CD8-positive, alpha-beta memory T cell (primary cell): ENCODE results near the gene IRF6. TPM values are rescaled to one million over a fixed set of nuclear protein-coding genes. Genes with fewer than 3 reads are reported as not detected.

Experiments used
- CTCF ChIA-PET: fragments of 350-600 bp; sonication (Branson Sonifier 250); formaldehyde crosslinking; loops from one replicate; lab custom pipeline; 2021; ENCODE audit warnings: antibody characterized with exemption; lab: Charles Lee
- POLR2A ChIA-PET: fragments of 350-600 bp; sonication (Branson Sonifier 250); formaldehyde crosslinking; loops from one replicate; lab custom pipeline; 2021; ENCODE audit warnings: antibody characterized with exemption; lab: Charles Lee
- DNase-seq, 5 donors: peaks; one replicate each; pipeline versions ENCODE4 v3.0.0 to v3.0.0-alpha.2; 2020 to 2022; ENCODE audit warnings: mixed read lengths in 1 of 5
- H3K27ac ChIP-seq: one replicate; pipeline ENCODE4 v1.7.0; 2013; ENCODE audit warnings: low read depth, mild to moderate bottlenecking, low read length, moderate library complexity
- H3K27me3 ChIP-seq: 2 replicates; pipeline ENCODE4 v1.7.0; 2013; ENCODE audit warnings: low read length, mild to moderate bottlenecking; ENCODE audit not compliant: insufficient read depth, poor library complexity, severe bottlenecking
- H3K36me3 ChIP-seq: 2 replicates; pipeline ENCODE4 v1.7.0; 2013; ENCODE audit warnings: mild to moderate bottlenecking, low read length, moderate library complexity; ENCODE audit not compliant: insufficient read depth
- H3K4me1 ChIP-seq: 2 replicates; pipeline ENCODE4 v1.7.0; 2013; ENCODE audit warnings: mild to moderate bottlenecking, low read length, moderate library complexity; ENCODE audit not compliant: insufficient read depth
- H3K4me3 ChIP-seq: 2 replicates; pipeline ENCODE4 v1.7.0; 2013; ENCODE audit warnings: mild to moderate bottlenecking, low read length
- H3K9me3 ChIP-seq: 2 replicates; pipeline ENCODE4 v1.7.0; 2013; ENCODE audit warnings: mild to moderate bottlenecking, low read length
- H3K27ac Mint-ChIP-seq, 8 donors: one replicate each; pipeline ENCODE4 v1.8.0; 2020 to 2021; ENCODE audit warnings: mixed read lengths in 8 of 8, mild to moderate bottlenecking in 6 of 8, inconsistent platforms in 3 of 8, moderate library complexity in 3 of 8
- H3K27me3 Mint-ChIP-seq, 2 donors: one replicate each; pipeline ENCODE4 v1.8.0; 2020 to 2021; ENCODE audit warnings: mixed read lengths in 2 of 2, mild to moderate bottlenecking in 1 of 2, moderate library complexity in 1 of 2
- H3K36me3 Mint-ChIP-seq, 3 donors: one replicate each; pipeline ENCODE4 v1.8.0; 2020 to 2021; ENCODE audit warnings: mixed read lengths in 3 of 3, inconsistent platforms in 1 of 3, mild to moderate bottlenecking in 1 of 3
- H3K4me1 Mint-ChIP-seq, 3 donors: one replicate each; pipeline ENCODE4 v1.8.0; 2020 to 2021; ENCODE audit warnings: mixed read lengths in 3 of 3, inconsistent platforms in 1 of 3, mild to moderate bottlenecking in 1 of 3
- H3K4me3 Mint-ChIP-seq, 7 donors: one replicate each; pipeline ENCODE4 v1.8.0; 2020 to 2021; ENCODE audit warnings: mixed read lengths in 7 of 7, mild to moderate bottlenecking in 6 of 7, moderate library complexity in 4 of 7, inconsistent platforms in 2 of 7
- H3K9me3 Mint-ChIP-seq, 5 donors: one replicate each; pipeline ENCODE4 v1.8.0; 2020 to 2022; ENCODE audit warnings: mixed read lengths in 5 of 5, mild to moderate bottlenecking in 3 of 5, moderate library complexity in 2 of 5, inconsistent platforms in 1 of 5
- polyA plus RNA-seq: library from polyadenylated mRNA; unstranded; fragments of 300-500 nt; fragmentation: Illumina TruSeq; gene quantifications from one replicate; pipeline ENCODE4 v1.2.3, GENCODE V29; 2021
- total RNA-seq, 2 experiments: library from RNA; stranded (reverse); gene quantifications; one replicate each; pipeline ENCODE4 v1.2.3, GENCODE V29; 2021

Gene IRF6
- total and polyA plus RNA-seq, 3 experiments from 2014 or later: 1.0 to 1.2 (median 1.2) TPM

DNA sequence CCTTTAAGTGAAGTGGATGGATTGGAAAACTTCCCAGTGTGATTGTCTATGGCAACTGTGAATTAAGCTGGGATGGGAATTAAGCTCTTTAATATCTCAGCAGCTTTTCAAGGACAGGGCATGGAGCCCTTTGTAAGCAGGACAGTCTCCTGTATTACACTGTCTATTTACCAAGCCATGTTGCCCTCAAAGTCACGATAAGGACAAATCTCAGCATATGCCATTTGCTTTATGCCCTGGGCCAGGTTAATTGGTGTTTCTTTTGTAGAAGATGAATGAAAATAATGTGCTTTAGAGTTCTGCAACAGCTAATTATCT, 39.4 kb upstream of the IRF6 start:
- DNase-seq: no peak
- Histone ChIP-seq H3K27me3 (no peaks in the 10 kb centered on the region), H3K36me3 (peaks cover 49% of the 10 kb centered on the region), H3K4me3 (no peak overlapping the region), H3K4me1 (no peaks in the 10 kb centered on the region), H3K27ac (no peak overlapping the region), H3K9me3 (no peaks in the 10 kb centered on the region)
- Mint-ChIP-seq H3K27ac (no peak overlapping the region), H3K27me3 (no peaks in the 10 kb centered on the region), H3K36me3 (peaks cover 0 to 93% (median 24%) of the 10 kb centered on the region in 3 donors), H3K4me3 (no peak overlapping the region), H3K9me3 (no peaks in the 10 kb centered on the region), H3K4me1 (peaks cover 2 to 15% (median 12%) of the 10 kb centered on the region in 3 donors)
- CTCF ChIA-PET: interaction anchor here (1.5 to 2.4 kb wide), 2 partner anchors 15 to 22 kb away, joined by 6 to 10 read pairs; no protein-coding TSS in a partner anchor
- POLR2A ChIA-PET: no interaction called here

DNA sequence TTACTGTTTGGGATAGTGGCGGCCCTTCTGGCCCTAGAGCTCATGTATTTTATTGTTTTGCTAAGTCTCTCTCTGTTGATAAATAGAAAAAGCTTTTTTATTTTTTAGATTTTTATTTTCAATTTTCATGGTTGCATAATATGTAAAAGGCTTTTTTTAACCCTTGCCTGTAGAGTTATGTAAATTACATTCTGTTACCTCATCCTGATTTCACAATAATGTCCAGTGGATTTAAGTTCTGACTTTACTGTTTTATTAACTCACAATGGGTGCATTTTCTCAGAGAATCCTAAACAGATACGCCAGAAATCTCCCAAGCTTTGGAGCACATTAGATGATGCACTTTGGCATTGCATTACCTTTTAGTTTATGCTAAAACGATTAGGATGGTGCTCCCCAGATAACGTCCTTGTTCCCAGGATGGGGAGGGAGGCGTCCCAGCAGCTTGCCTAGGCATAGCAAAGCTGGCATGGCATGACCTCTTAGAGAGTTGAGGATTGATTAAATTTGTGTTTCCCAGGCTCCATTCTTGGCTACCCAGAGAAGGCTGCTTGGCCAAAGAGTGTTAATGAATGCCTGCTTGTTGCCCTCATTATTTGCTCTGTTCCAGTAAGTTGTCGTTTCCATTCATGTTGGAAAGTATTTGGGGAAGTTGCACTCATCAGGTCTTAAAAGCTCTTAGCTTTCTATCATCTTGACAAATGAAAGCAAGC, 38.9 kb upstream of the IRF6 start:
- ChIA-PET CTCF (interaction anchor here (0.9 to 2.4 kb wide), 3 partner anchors 13 to 21 kb away, joined by 3 to 10 read pairs (median 6); no protein-coding TSS in a partner anchor), POLR2A (no interaction called here)
- Mint-ChIP-seq H3K36me3 (peaks cover 0 to 93% (median 27%) of the 10 kb centered on the region in 3 donors), H3K27me3 (no peaks in the 10 kb centered on the region), H3K27ac (no peak overlapping the region), H3K4me3 (no peak overlapping the region), H3K4me1 (peaks cover 5 to 20% (median 17%) of the 10 kb centered on the region in 3 donors), H3K9me3 (no peaks in the 10 kb centered on the region)
- no peak overlapping the region for H3K27ac ChIP-seq
- H3K36me3 ChIP-seq: peaks cover 53% of the 10 kb centered on the region
- H3K4me1 ChIP-seq: no peaks in the 10 kb centered on the region
- H3K9me3 ChIP-seq: no peaks in the 10 kb centered on the region
- no peak overlapping the region for H3K4me3 ChIP-seq
- no peaks in the 10 kb centered on the region for H3K27me3 ChIP-seq
- no peak for DNase-seq

DNA sequence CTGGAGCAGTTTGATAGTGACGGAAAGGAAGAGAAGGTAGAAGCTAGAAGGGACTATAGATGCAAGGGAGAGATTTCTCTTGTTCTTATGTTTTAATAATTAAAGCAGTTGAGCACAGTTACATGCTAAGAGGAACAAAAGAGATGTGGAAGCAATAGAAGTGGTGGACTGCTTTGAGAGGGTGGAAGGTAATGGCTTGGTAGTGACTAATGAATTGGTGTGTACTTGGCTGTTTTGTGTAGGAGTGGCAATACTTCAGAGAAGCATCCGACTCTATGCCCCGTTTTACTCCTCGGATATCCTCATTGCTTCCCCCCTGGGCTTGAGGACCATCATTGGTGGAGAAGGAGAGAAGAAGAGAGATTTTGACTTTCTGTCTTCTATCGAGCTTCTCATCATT, 34.7 kb upstream of the IRF6 start:
- POLR2A ChIA-PET: interaction anchor here (1.4 kb wide), 1 partner anchor 13 kb away, joined by 3 read pairs; the partner anchor contains the start of gene UTP25
- no peaks in the 10 kb centered on the region for H3K27me3 Mint-ChIP-seq
- peaks cover 5 to 11% (median 10%) of the 10 kb centered on the region in 3 donors for H3K4me1 Mint-ChIP-seq
- H3K4me3 Mint-ChIP-seq: no peak overlapping the region
- DNase-seq: no peak
- Histone ChIP-seq H3K9me3 (no peaks in the 10 kb centered on the region), H3K4me3 (no peak overlapping the region), H3K27ac (no peak overlapping the region), H3K36me3 (peaks cover 86% of the 10 kb centered on the region), H3K4me1 (no peaks in the 10 kb centered on the region), H3K27me3 (no peaks in the 10 kb centered on the region)
- CTCF ChIA-PET: interaction anchor here (1.2 to 1.4 kb wide), 3 partner anchors 13 to 470 kb away, joined by 3 to 5 read pairs (median 3); partner anchors contain the start of gene UTP25
- peaks cover 4 to 97% (median 19%) of the 10 kb centered on the region in 3 donors for H3K36me3 Mint-ChIP-seq
- H3K9me3 Mint-ChIP-seq: no peaks in the 10 kb centered on the region
- H3K27ac Mint-ChIP-seq: peak overlapping the region in 5 of 8 donors; percentile 2 to 81 (median 24)

DNA sequence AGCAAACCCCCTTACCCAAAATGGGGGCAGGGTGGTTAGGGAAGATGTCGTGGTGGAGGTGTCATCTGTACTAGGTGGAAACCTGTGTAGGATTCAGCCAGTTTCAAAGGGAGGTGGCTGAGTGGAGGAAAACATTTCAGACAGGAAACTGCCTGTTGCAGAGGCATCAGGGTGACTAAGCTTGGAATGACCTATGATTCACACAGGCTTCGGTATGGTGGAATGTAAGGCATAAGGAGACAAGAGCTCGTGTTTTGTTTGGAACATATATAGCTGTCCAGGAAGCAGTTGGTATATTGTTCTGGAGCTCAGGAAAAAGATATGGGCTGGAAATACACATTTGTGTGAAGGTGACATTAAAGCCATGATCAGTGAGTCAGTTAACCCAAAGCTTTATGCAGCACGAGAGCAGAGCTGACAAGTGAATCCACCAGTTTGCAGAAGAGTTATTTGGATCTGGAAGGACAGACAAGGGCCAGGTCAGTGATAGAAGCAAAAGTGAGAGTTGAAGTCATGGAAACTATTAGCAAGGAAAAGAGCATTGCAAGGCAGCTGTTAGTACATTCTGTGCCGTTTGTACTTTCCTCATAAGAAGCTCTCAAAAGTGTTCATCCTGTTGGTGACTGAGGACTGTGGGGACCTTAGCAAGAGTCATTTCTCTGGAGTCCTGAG, 34.1 kb upstream of the IRF6 start:
- peak overlapping the region in 1 of 7 donors; percentile 23 for H3K4me3 Mint-ChIP-seq
- no peaks in the 10 kb centered on the region for H3K4me1 ChIP-seq
- ChIA-PET CTCF (interaction anchor here (1.2 to 1.4 kb wide), 3 partner anchors 12 to 471 kb away, joined by 3 to 5 read pairs (median 3); partner anchors contain the start of gene UTP25), POLR2A (interaction anchor here (1.4 kb wide), 1 partner anchor 12 kb away, joined by 3 read pairs; the partner anchor contains the start of gene UTP25)
- peaks cover 4 to 97% (median 22%) of the 10 kb centered on the region in 3 donors for H3K36me3 Mint-ChIP-seq
- no peak for DNase-seq
- no peaks in the 10 kb centered on the region for H3K27me3 ChIP-seq
- no peaks in the 10 kb centered on the region for H3K27me3 Mint-ChIP-seq
- H3K9me3 ChIP-seq: no peaks in the 10 kb centered on the region
- H3K9me3 Mint-ChIP-seq: no peaks in the 10 kb centered on the region
- H3K4me3 ChIP-seq: no peak overlapping the region
- H3K27ac ChIP-seq: no peak overlapping the region
- H3K27ac Mint-ChIP-seq: peak overlapping the region in 5 of 8 donors; percentile 2 to 55 (median 24)
- H3K36me3 ChIP-seq: peaks cover 88% of the 10 kb centered on the region
- peaks cover 5 to 11% (median 10%) of the 10 kb centered on the region in 3 donors for H3K4me1 Mint-ChIP-seq

DNA sequence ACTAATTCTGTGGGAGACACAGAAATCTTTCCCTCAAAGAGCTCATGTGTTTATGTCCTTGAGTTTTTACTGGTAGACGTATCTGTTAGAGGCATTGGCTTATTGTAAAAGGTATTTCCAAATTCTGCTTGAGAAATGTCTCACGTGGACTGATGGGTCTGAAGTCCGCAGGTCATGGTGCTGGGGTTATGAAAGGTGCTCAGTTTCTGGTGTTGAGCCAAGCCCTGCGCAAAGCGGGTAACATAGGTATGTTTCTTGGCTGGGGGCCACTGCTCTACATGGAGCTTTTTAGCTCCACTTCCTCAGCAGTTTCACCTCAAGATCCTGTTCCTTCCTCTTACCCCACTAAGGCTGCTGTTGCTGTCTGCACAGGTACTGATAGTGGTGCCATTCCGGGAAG, 32.6 kb upstream of the IRF6 start:
- no peak overlapping the region for H3K27ac ChIP-seq
- Mint-ChIP-seq H3K4me1 (peaks cover 10 to 19% (median 15%) of the 10 kb centered on the region in 3 donors), H3K27ac (no peak overlapping the region), H3K27me3 (no peaks in the 10 kb centered on the region), H3K4me3 (no peak overlapping the region), H3K36me3 (peaks cover 9 to 100% (median 28%) of the 10 kb centered on the region in 3 donors), H3K9me3 (no peaks in the 10 kb centered on the region)
- peaks cover 90% of the 10 kb centered on the region for H3K36me3 ChIP-seq
- DNase-seq: no peak
- H3K4me1 ChIP-seq: no peaks in the 10 kb centered on the region
- H3K9me3 ChIP-seq: no peaks in the 10 kb centered on the region
- ChIA-PET POLR2A (no interaction called here), CTCF (interaction anchor here (2.1 kb wide), 1 partner anchor 15 kb away, joined by 6 read pairs; no protein-coding TSS in a partner anchor)
- no peaks in the 10 kb centered on the region for H3K27me3 ChIP-seq
- no peak overlapping the region for H3K4me3 ChIP-seq

DNA sequence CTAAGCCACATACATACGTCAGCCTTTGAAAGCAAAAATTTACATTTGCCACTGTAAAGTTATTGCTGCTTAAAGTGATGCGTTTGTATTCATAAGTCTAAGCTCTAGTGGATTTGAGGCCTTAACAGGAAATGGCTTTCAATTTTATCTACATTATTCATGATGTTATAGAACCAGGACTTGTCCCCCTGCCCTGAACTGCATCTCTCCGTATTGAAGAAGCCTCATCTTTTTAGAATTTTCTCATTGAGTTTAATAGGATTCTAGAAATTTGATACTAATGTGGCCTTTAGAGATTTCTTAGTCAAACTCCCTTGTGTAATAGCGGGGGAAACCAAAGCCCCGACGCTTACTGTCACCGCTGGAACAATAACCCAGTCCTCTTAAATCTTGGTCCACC, 31.7 kb upstream of the IRF6 start:
- POLR2A ChIA-PET: no interaction called here

DNA sequence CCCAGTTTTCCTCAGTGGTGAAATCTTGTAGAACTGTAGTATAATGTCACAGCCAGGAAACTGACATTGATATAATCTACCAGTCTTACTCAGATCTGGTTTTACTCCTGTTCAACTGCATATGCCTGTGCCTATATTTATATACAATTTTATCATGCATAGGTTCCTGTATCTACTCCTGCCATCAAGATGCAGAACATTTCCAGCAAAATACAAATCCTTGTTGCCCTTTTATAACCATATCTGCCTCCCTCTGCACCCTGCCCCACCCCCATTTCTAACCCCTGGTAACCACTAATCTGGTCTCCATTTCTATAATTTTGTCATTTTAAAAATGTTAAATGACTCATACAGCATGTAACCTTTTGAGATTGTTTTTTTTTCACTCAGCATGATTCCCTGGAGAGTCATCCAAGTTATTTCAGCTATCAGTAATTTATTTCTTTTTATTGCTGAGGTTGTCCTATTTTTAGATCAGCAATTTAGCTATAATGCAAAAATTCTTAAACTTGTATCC, 29.9 kb upstream of the IRF6 start:
- Mint-ChIP-seq H3K4me3 (no peak overlapping the region), H3K4me1 (peaks cover 18 to 26% (median 23%) of the 10 kb centered on the region in 3 donors), H3K36me3 (peaks cover 21 to 96% (median 34%) of the 10 kb centered on the region in 3 donors), H3K9me3 (no peaks in the 10 kb centered on the region), H3K27ac (peak overlapping the region in 1 of 8 donors; percentile 38), H3K27me3 (no peaks in the 10 kb centered on the region)
- H3K27ac ChIP-seq: no peak overlapping the region
- ChIA-PET CTCF (no interaction called here), POLR2A (no interaction called here)
- no peak for DNase-seq
- H3K4me3 ChIP-seq: no peak overlapping the region
- H3K36me3 ChIP-seq: peaks cover 82% of the 10 kb centered on the region
- H3K4me1 ChIP-seq: no peaks in the 10 kb centered on the region
- H3K27me3 ChIP-seq: no peaks in the 10 kb centered on the region
- H3K9me3 ChIP-seq: no peaks in the 10 kb centered on the region

More for the DNA sequence above, 31.7 kb upstream of the IRF6 start:
- Histone ChIP-seq H3K27me3 (no peaks in the 10 kb centered on the region), H3K27ac (no peak overlapping the region), H3K4me1 (no peaks in the 10 kb centered on the region), H3K9me3 (no peaks in the 10 kb centered on the region), H3K4me3 (no peak overlapping the region), H3K36me3 (peaks cover 90% of the 10 kb centered on the region)
- Mint-ChIP-seq H3K9me3 (no peaks in the 10 kb centered on the region), H3K27ac (peak overlapping the region in 1 of 8 donors; percentile 40), H3K4me1 (peaks cover 10 to 19% (median 16%) of the 10 kb centered on the region in 3 donors), H3K27me3 (no peaks in the 10 kb centered on the region), H3K36me3 (peaks cover 14 to 100% (median 35%) of the 10 kb centered on the region in 3 donors), H3K4me3 (no peak overlapping the region)
- CTCF ChIA-PET: interaction anchor here (2.1 kb wide), 1 partner anchor 14 kb away, joined by 6 read pairs; no protein-coding TSS in a partner anchor
- DNase-seq: no peak
